Measurements from ENCODE around the gene CHD5.

CHD5 gene

GRCh38 chr1:6099297-6099696, 80.8 kb downstream of the CHD5 start:
- Histone ChIP-seq H3K27ac (no peak overlapping the region), H3K4me3 (ENCODE audit: low read depth, low read length) (no peak overlapping the region), H3K36me3 (replicated peaks) (no peaks in the 10 kb centered on the region), H3K27me3 (replicated peaks) (no peaks in the 10 kb centered on the region)
- DNase-seq = no peak
- in situ Hi-C loops (cut with HindIII; ENCODE audit: low pct_ligation_motif_present, low sequenced_read_pairs) = no loop called here
- TF ChIP-seq CTCF (IDR thresholded peaks at IDR 0.05; ENCODE audit: low read depth, low read length, missing control alignments) = no peak

DNA sequence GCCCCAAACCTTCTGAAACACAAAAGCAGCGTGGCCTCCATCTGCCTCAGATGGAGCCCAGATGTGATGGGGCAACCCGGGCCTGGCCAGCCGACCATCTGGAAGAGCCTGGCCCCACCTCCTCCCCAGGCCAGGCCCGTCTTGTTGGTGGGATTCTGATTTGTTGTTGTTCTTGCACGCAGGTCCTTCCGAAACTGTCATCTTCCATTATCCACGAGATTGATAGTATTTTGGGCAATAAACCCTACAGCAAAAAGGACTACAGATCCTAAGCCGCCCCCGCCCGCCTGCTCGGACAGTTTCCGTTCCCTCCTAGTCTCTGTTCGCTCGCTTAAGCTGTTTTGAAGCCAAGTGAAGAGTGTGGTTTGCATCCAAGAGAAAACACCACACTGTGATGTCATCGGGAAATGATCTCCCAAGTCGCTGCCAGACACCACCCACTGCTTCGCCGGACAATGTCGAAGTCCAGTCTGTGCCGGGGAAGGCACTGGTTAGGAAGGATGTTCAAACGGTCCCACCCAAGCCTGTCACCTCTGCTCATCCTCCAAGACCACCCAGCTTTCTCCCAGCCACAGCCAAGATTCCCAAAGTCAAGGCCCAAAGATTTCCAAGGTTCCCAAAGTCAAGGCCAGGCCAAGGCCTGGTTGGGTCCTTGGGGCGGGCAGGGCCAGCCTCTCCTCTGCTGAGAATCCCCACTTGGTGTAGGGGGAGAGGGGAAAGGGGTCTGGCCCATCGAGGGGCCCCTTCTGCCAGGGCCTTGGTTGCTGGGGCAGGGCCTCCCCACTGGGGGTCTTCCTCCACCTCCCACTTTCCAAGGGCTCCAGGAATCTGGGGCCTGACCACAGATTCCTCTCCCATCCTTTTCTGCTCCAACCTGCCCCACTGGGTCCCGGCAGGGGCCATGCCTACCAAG, 81.6 kb downstream of the CHD5 start:
- Histone ChIP-seq H3K36me3 (replicated peaks) (no peaks in the 10 kb centered on the region), H3K4me3 (ENCODE audit: low read depth, low read length) (no peak overlapping the region), H3K27ac (no peak overlapping the region), H3K27me3 (replicated peaks) (no peaks in the 10 kb centered on the region)
- no peak for DNase-seq
- in situ Hi-C loops (cut with HindIII; ENCODE audit: low pct_ligation_motif_present, low sequenced_read_pairs) = no loop called here
- no peak for TF ChIP-seq CTCF (IDR thresholded peaks at IDR 0.05; ENCODE audit: low read depth, low read length, missing control alignments)

DNA sequence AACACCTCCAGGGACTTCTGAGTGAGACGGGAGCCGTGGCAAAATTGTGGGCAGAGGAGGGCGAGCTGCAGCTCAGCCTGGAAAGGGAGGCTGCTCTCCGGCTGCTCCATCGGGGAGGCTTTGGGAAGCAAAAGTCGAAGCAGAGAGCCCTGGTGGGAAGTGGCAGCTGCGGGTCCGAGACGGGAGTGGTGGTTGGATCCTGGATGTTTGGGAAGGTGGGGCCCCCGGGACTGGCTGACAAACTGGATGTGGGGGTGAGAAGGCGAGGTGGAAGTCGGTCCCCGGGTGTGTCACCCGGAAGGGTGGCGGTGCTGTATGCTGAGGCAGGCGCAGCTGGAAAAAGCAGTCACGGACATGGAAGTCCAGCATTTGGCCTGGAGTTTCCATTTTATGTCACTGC, 82.3 kb downstream of the CHD5 start:
- no peak for TF ChIP-seq CTCF (IDR thresholded peaks at IDR 0.05; ENCODE audit: low read depth, low read length, missing control alignments)

DNA sequence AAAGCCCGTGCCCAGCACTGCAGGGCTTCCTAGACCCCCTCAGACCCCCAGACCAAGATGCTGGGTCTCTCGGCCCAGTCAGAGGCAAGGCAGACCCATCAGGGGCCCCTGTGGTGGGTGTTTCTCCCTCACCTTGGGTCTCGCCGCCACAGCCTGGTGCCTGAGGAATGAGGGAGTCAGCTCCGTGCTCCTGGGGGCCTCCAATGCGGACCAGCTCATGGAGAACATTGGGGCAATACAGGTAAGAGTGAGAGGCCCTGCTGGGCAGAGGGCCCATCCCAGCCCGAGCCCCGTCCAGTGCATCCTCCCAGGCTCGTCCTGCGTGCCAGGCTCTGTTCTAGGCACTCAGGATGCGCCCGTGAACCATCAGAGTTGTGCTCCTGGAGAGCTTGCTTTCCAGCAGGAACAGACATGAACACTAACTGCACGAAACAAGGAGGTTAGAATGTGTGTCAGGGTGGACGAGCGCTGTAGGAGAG, 83.0 kb downstream of the CHD5 start:
- in situ Hi-C loops (cut with HindIII; ENCODE audit: low pct_ligation_motif_present, low sequenced_read_pairs) = no loop called here
- Histone ChIP-seq H3K27me3 (replicated peaks) (peaks cover 2% of the 10 kb centered on the region), H3K4me3 (ENCODE audit: low read depth, low read length) (no peak overlapping the region), H3K36me3 (replicated peaks) (no peaks in the 10 kb centered on the region), H3K27ac (no peak overlapping the region)
- no peak for TF ChIP-seq CTCF (IDR thresholded peaks at IDR 0.05; ENCODE audit: low read depth, low read length, missing control alignments)
- DNase-seq = no peak

More for the DNA sequence above, 82.3 kb downstream of the CHD5 start:
- Histone ChIP-seq H3K27ac (no peak overlapping the region), H3K4me3 (ENCODE audit: low read depth, low read length) (no peak overlapping the region), H3K36me3 (replicated peaks) (no peaks in the 10 kb centered on the region), H3K27me3 (replicated peaks) (peaks cover 2% of the 10 kb centered on the region)
- DNase-seq = no peak
- in situ Hi-C loops (cut with HindIII; ENCODE audit: low pct_ligation_motif_present, low sequenced_read_pairs) = no loop called here

DNA sequence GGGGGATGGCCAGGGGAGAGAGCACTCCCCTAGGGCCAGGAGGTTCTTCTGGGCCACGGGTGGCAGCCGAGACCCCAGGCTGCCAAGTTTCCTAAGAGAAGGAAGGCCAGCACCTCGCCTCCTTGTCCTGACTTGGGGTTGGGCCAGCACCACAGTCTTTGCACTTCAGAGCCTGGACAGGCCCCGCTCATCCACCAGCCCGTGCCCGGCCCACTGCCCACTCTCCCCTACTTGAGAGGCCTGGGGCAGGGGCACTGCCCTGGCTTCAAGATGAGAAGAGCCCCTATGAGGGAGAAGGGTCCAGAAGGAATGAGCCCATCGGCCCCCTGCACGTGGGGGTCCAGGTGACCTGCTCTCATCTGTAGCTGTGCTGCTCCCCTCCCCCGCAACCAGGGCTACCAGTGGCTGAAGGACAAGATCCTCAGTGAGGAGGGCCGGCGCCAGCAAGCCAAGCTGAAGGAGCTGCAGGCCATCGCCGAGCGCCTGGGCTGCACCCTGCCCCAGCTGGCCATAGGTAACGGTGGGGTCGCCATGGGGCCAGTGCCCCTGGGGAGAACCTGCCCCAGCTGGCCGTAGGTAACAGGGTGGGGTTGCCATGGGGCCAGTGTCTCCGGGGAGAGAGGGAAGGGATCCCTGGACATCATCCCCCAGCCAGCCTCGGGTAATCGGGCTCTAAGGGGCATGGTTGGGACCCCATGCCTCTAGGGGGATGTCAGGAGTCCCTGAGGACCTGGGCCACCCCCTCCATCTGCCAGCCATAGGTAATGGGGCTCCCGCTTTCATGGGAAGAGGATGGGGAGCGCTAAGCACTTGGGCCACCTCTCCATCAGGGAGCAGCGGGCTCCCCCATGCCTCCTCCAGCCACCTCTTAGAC, 83.6 kb downstream of the CHD5 start:
- H3K27ac ChIP-seq = no peak overlapping the region
- H3K36me3 ChIP-seq (replicated peaks) = no peaks in the 10 kb centered on the region
- no peak for TF ChIP-seq CTCF (IDR thresholded peaks at IDR 0.05; ENCODE audit: low read depth, low read length, missing control alignments)
- H3K27me3 ChIP-seq (replicated peaks) = peaks cover 2% of the 10 kb centered on the region
- in situ Hi-C loops (cut with HindIII; ENCODE audit: low pct_ligation_motif_present, low sequenced_read_pairs) = no loop called here
- no peak overlapping the region for H3K4me3 ChIP-seq (ENCODE audit: low read depth, low read length)
- no peak for DNase-seq
